Ovary (tissue), 3 donors: ENCODE measurements around the gene GALNTL6.

Source experiments
- CTCF ChIP-seq, 3 donors: fragments of 450-650 bp in 2 of 3; fragments of 200-600 bp in 1 of 3; IDR thresholded peaks; one replicate each; pipeline versions ENCODE4 v1.5.1 to v1.8.0; 2016 to 2022; ENCODE audit warnings: antibody characterized with exemption in 3 of 3, mild to moderate bottlenecking in 1 of 3
- EP300 ChIP-seq: sonication (generic); formaldehyde crosslinking; IDR thresholded peaks from one replicate; pipeline ENCODE4 v1.6.1; 2017; ENCODE audit warnings: antibody characterized with exemption
- POLR2A ChIP-seq: fragments of 450-650 bp; IDR thresholded peaks from one replicate; pipeline ENCODE4 v1.6.1; 2017; ENCODE audit warnings: antibody characterized with exemption, mild to moderate bottlenecking, moderate library complexity
- donor health status: DM: no; HTN: no; CAD: no.

- TF ChIP-seq EP300 (no peak), CTCF (IDR thresholded peaks at IDR 0.05) (no peak), POLR2A (no peak)
Measured at GRCh38 chr4:172778583-172778982, 965.4 kb downstream of the GALNTL6 start.
